Measurements from ENCODE around the gene BTN1A1.
"Not testable (repeated sequence)": the region's sequence is repeated elsewhere in the genome, so short reads cannot be mapped to it uniquely, and the experiment has no call there.

BTN1A1 gene

DNA sequence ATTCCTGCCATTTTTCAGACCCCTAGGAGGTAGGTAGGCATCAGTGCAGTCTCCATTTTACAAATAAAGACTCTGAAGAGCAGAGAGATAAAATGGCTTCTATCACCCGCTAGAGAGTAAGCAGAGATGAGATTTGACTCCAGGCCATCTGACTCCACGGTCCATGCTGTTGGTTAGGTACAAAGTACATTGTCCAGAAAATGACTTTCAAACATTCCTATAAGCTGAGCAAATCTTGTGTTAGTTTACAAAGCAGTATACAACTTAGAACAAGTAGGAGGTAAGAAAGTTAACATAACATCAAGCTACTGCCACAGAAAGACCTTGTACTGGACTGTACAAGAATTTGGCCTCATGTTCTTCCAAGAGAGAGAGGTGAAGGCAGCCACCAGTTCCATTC is 14.9 kb downstream of the BTN1A1 start:
- no peak for DNase-seq

GRCh38 chr6:26516481-26517427 is 16.7 kb downstream of the BTN1A1 start:
- no peak for DNase-seq

GRCh38 chr6:26519359-26519758 is 19.3 kb downstream of the BTN1A1 start:
- no peak for DNase-seq

DNA sequence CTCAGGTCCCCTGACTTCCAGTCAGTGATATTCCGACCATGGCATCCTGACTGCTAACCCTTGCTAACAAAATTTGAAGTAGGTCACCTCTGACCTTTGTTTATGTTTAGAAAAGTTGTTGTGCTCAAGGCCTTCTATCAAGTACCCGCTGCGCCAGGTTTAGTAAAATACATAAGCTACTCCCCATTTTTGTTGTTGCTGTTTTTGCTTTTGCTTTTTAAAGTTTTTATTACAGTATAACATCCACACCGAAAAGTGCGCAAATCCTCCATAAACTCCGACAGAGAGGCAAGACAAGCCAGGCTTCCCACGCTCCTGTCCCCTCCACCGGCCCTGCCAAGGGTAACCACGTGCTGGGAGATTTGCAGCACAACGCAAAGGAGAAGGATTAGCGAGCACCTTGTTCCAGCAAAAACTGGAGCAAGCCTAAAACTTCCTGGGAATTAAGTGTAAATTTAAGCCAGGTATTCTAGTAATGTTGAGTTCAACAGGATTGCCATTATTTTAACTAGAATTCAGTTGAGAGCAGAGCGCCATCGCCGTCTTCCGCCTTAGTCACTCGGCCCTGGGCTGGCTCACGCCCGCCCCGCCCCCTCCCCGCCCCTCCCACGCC is 20.2 kb downstream of the BTN1A1 start:
- DNase-seq: no peak

DNA sequence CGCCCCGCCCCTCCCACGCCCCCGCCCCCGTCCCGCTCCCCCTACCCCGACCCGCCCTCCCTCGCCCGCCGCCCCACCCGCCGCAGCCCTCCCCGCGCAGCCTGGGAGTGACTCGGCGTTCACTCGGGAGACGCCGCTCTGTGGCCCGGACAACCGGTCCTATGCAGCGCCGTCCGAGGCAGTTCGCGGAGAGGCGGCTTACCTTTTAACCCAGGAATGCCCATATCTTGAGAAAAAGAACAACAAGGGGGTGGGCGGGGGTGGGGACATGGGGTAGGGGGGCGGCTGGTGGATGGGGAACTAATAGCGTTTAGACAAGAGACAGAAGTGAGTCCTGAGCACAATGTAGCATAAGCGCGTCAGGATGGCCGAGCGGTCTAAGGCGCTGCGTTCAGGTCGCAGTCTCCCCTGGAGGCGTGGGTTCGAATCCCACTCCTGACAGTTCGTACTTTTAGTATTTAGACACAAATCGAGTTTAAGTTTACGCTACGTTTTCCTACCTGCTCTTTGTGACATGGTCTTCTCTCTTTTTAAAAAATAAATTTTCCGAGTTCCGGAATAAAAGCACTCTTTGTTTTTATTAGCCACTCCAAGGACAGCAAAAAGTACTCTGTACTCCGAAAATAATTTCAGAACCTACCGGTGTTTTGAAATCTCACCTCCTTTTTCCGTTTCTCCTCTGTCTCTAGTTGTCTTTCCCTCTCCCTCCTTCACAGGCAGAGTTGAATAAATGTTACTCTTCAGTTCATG is 20.9 kb downstream of the BTN1A1 start:
- peak; percentile 84 to 92 (median 87) for DNase-seq

DNA sequence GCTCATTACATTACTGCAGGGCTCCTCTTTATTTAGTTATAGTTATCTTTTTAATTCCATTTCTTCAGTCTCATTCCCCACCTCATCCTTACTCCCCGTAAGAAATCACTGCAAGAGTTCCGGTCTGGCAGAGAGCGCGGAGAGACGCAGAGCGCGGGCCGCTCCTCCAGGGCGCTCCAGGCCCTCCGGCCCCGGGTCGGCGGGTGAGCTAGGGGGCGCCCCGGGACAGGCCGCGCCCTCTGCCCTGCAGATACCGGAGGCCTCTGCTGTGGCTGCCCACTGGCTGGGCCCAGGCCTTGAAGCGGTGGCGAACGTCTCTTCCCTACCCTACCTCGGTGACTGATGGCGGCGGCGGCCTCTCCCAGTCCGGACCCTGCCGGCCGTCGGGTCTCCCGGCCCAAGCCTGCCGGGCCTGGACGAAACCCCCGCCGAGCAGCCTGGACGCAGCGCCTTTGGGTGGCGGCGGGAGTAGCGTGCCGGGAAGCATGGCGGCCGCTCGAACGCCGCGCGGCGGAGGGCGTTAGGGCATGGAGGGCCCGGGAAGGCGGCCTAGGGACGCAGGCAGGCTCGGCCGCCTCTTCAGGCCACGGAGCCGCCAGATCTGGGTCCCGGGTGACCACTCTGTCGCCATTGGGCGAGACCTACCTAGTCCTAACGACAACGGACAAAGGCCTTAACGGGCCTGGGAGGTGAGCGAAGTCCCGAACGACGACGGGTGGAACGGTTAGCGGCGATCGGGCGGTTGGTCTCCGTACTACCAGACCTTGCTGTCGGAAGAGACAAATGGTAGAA is 21.7 kb downstream of the BTN1A1 start:
- peak; percentile 84 to 93 (median 86) for DNase-seq

DNA sequence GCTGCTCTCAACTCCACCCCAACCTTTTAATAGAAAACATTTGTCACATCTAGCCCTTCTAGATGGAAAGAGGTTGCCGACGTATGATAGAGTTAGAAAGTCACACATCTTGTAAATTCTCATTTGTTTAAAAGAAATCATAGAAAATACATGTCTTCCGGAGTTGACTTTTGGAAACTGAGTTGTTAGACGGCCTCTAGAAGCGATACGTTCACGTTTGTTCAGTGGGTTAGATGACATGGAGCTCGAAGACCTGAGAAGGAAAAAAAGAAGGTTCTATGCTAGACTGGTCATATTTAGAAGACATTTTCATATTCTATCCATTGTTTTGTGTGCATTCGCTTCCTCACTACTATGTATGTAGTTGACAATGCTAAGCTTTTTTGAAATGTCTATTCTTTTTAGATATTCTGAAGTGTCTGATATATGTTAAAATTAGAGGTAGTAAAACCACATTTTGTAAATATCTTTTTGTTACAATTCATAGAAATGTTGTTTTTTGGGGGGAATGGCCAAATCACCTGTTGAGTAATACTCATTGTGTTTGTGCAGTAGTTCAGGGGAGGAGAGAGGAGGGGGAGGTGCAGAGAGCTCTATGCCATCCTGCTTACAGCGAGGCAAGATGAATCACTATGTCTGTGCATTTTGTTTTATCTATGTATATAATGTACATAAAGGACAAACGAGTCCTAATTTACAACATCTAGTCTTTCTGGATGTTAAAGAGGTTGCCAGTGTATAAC is 22.6 kb downstream of the BTN1A1 start:
- DNase-seq: peak in 2 of 3 donors; percentile 20 to 32

DNA sequence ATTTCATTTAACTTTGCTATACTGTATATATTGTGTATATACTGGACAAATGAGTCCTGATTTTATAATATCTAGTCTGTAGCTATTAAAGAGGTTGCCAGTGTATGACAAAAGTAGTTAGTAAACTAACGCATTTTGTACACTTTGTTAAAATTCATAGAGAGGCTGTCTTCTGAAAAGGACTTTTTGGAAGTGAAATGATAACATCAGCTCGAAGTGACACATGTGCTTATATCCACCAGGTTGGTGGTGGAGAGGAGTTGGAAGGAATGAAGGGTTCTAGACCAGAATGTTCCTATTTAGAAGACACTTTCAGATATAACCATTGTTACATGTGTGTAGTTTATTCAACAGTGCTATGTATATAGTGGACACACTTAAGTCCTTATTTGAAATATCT is 24.2 kb downstream of the BTN1A1 start:
- DNase-seq: not testable (repeated sequence)

- peak; percentile 39 to 58 (median 55) for DNase-seq
These were observed 24.7 kb downstream of the BTN1A1 start for GRCh38 chr6:26524722-26525370.

DNA sequence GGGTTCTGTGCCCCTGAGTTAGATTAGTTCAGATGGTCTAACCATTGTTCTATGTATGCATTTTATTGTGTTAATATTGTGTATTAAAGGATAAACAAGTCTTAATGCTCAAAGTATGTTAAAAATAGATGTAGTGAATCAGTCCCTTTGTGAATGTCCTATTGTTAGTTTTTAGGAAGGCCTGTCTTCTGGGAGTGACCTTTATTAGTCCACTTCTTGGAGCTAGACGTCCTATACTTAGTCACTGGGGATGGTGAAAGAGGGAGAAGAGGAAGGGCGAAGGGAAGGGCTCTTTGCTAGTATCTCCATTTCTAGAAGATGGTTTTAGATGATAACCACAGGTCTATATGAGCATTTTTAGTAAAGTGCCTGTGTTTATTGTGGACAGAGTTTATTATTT is 25.7 kb downstream of the BTN1A1 start:
- peak; percentile 62 to 82 (median 78) for DNase-seq

- DNase-seq: no peak
These were observed 26.8 kb downstream of the BTN1A1 start for GRCh38 chr6:26526928-26527327.

DNA sequence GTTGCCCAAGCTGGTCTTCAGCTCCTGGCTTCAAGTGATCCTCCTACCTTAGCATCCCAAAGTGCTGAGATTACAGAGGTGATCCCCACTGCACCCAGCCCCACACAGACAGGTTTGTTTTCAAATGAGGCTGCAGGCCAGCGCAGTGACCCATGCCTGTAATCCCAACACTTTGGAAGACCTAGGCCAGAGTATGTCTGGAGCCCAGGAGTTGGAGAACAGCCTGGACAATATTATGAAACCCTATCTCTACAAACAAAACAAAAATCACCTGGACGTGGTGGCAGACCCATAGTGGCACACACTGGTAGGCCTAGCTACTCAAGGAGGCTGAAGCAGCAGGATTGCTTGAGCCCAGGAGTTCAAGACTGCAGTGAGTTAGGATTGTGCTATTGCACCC is 30.1 kb downstream of the BTN1A1 start:
- no peak for DNase-seq

GRCh38 chr6:26531897-26532296 is 31.8 kb downstream of the BTN1A1 start:
- DNase-seq: peak in 1 of 3 donors; percentile 33

GRCh38 chr6:26532699-26533531 is 32.8 kb downstream of the BTN1A1 start:
- DNase-seq: peak; percentile 88 to 94 (median 90)

- DNase-seq: no peak
These were observed 33.4 kb downstream of the BTN1A1 start for GRCh38 chr6:26533532-26533931.

GRCh38 chr6:26534681-26535465 is 34.8 kb downstream of the BTN1A1 start:
- DNase-seq: no peak

DNA sequence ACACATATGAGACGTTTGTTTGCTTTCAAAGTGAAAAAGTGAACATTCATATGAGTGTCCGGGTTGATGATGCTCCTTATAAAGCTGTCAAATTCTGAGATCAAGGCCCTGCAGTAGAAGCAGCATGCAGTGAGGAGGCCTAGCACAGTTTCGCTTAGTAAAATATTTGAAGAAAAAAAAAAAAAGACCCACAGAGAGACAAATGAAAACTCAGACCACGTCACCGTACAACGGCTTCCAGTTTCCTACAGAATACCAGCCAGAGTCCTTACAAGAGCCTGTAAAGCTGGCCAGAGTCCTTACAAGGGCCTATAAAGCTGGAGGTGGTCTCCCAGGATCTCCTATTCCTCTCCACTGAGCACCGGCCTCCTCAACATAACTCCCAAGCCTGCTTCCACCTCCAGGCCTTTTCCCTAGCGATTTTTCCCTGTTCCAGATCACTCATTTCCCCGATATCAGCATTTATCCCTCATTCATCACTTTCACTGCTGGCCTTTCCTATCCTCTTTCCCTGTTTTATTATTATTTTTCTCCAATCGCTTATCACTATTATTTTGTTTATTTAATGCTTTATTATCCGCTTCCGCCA is 36.6 kb downstream of the BTN1A1 start:
- DNase-seq: peak; percentile 26 to 49 (median 38)

DNA sequence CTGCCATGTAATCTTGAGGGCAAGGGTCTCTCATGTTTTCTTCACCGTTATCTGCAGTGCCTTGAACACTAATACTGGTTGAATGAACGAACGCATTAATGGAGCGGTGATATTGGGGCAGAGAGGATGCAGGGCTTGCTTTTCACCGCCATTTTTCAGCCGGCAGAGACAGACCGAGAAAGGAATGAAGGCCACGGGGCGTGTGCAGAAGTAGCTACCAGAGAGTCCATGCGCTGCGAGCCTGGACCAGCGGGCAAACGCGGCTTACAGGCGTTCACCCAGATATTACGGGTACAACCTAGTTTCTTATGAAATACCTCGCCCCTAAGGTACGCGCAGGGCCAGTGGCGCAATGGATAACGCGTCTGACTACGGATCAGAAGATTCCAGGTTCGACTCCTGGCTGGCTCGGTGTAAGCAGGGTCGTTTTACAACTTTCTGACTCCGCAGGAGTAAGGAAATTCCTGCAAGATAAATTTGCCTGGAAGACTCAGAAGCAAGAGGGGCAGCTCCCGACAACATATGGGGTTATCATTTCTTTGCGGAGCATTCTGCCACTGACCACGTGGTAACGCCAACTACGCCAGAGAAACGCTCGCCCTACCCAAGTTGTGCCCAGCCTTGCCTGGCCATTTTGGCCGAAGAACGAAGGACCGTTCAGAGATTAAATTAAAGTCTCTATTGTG is 37.2 kb downstream of the BTN1A1 start:
- peak; percentile 83 to 91 (median 86) for DNase-seq

Data from suppressor macrophage treated with lipopolysaccharide for 1 hour (primary cell).